Sigmoid colon (tissue), 7 donors: ENCODE data around the gene SMOC2. TPM values are rescaled to one million over a fixed set of nuclear protein-coding genes. Genes with fewer than 3 reads are reported as not detected.

ENCODE experiments used
- DNase-seq: peaks from one replicate; pipeline ENCODE4 v3.0.0-alpha.2; 2019
- H3K27ac ChIP-seq, 4 donors: fragments of 200-600 bp; sonication (generic); one replicate each; pipeline ENCODE4 v1.5.1; 2016 to 2019; ENCODE audit warnings: mild to moderate bottlenecking in 1 of 4
- H3K27me3 ChIP-seq, 3 donors: fragments of 200-600 bp; sonication (generic); one replicate each; pipeline ENCODE4 v1.5.1; 2019; ENCODE audit warnings: mild to moderate bottlenecking in 1 of 3
- H3K36me3 ChIP-seq, 4 donors: fragments of 200-600 bp; sonication (generic); one replicate each; pipeline ENCODE4 v1.5.1; 2016 to 2019
- H3K4me1 ChIP-seq, 4 donors: fragments of 200-600 bp; sonication (generic); one replicate each; pipeline ENCODE4 v1.5.1; 2017 to 2019
- H3K4me3 ChIP-seq, 4 donors: fragments of 200-600 bp; sonication (generic); one replicate each; pipeline ENCODE4 v1.5.1; 2017 to 2019; ENCODE audit warnings: mild to moderate bottlenecking in 2 of 4, moderate library complexity in 1 of 4
- H3K9me3 ChIP-seq, 4 donors: fragments of 200-600 bp in 3 of 4; sonication (generic) in 3 of 4; one replicate each; pipeline versions ENCODE4 v1.5.1 to v1.6.1; 2013 to 2019
- CTCF ChIP-seq, 4 experiments: fragments of 450-650 bp in 3 of 4; fragments of 200-600 bp in 1 of 4; IDR thresholded peaks; one replicate each; pipeline ENCODE4 v1.5.1; 2016 to 2019; ENCODE audit warnings: antibody characterized with exemption in 4 of 4, mild to moderate bottlenecking in 3 of 4, moderate library complexity in 2 of 4
- EP300 ChIP-seq, 4 donors: sonication (generic); formaldehyde crosslinking; IDR thresholded peaks; one replicate each; pipeline ENCODE4 v1.6.1; 2017; ENCODE audit warnings: antibody characterized with exemption in 4 of 4
- POLR2A ChIP-seq, 2 donors: fragments of 450-650 bp; IDR thresholded peaks; one replicate each; pipeline ENCODE4 v1.6.1; 2016; ENCODE audit warnings: antibody characterized with exemption in 2 of 2, mild to moderate bottlenecking in 2 of 2, moderate library complexity in 2 of 2
- POLR2AphosphoS5 ChIP-seq, 4 donors: sonication (generic); formaldehyde crosslinking; IDR thresholded peaks; one replicate each; pipeline ENCODE4 v1.6.1; 2017; ENCODE audit warnings: antibody characterized with exemption in 4 of 4
- WGBS, 2 donors: extraction: QIAGEN DNeasy Blood & Tissue Kit; methylation state at CpG; one replicate each; pipeline ENCODE4 v1.1.7; 2013; 5-methylcytosine and 5-hydroxymethylcytosine counted together
- intact Hi-C: fragments of 100-400 bp; cut with DNase I; formaldehyde crosslinking; loops from one replicate; pipeline ENCODE4 v1.15.1; 2023
- polyA plus RNA-seq, 3 donors: library from polyadenylated mRNA; stranded (reverse); fragments of 200-250 nt; gene quantifications; one replicate each; pipeline ENCODE4 v1.2.3, GENCODE V29; 2013
- total RNA-seq, 4 donors: library from RNA; depleted of rRNA; stranded (reverse); fragments of >200 nt; gene quantifications; one replicate each; pipeline ENCODE4 v1.1.0, GENCODE V29; 2016
- donor health status: healthy with polysubstance abuse.
- donor health status: Bipolar disorder and iron deficiency.
- donor health status: healthy.

SMOC2 gene
- total and polyA plus RNA-seq, 7 donors, result 4.2 to 130 (median 33.5) TPM

GRCh38 chr6:168684906-168685305, 243.9 kb downstream of the SMOC2 start:
- Histone ChIP-seq H3K36me3 (no peaks in the 10 kb centered on the region), H3K9me3 (no peaks in the 10 kb centered on the region), H3K4me3 (no peak overlapping the region), H3K27me3 (no peaks in the 10 kb centered on the region), H3K4me1 (no peaks in the 10 kb centered on the region), H3K27ac (no peak overlapping the region)
- intact Hi-C loops, result no loop called here
- DNase-seq, result no peak
- 86 to 94% methylated on average over 8 of the region's 8 CpGs for WGBS, 2 donors
- TF ChIP-seq POLR2A (IDR thresholded peaks at IDR 0.05) (no peak), POLR2AphosphoS5 (IDR thresholded peaks at IDR 0.05) (no peak), EP300 (IDR thresholded peaks at IDR 0.05) (no peak), CTCF (IDR thresholded peaks at IDR 0.05) (no peak)

GRCh38 chr6:168686029-168686738, 245.2 kb downstream of the SMOC2 start:
- Histone ChIP-seq H3K27me3 (no peaks in the 10 kb centered on the region), H3K27ac (no peak overlapping the region), H3K4me1 (no peaks in the 10 kb centered on the region), H3K36me3 (no peaks in the 10 kb centered on the region), H3K9me3 (no peaks in the 10 kb centered on the region), H3K4me3 (no peak overlapping the region)
- TF ChIP-seq POLR2A (IDR thresholded peaks at IDR 0.05) (no peak), POLR2AphosphoS5 (IDR thresholded peaks at IDR 0.05) (no peak), EP300 (IDR thresholded peaks at IDR 0.05) (no peak), CTCF (IDR thresholded peaks at IDR 0.05) (no peak)
- no peak for DNase-seq
- WGBS, 2 donors, result 81 to 84% methylated on average over 25 of the region's 25 CpGs
- intact Hi-C loops, result no loop called here

- Histone ChIP-seq H3K9me3 (no peaks in the 10 kb centered on the region), H3K27me3 (no peaks in the 10 kb centered on the region), H3K36me3 (no peaks in the 10 kb centered on the region), H3K27ac (no peak overlapping the region), H3K4me3 (no peak overlapping the region), H3K4me1 (no peaks in the 10 kb centered on the region)
- no peak for TF ChIP-seq CTCF (IDR thresholded peaks at IDR 0.05)
- no peak for TF ChIP-seq EP300 (IDR thresholded peaks at IDR 0.05)
- TF ChIP-seq POLR2AphosphoS5 (IDR thresholded peaks at IDR 0.05), result no peak
- TF ChIP-seq POLR2A (IDR thresholded peaks at IDR 0.05), result no peak
- intact Hi-C loops, result no loop called here
- WGBS, 2 donors, result 67 to 75% methylated on average over 14 of the region's 14 CpGs
- DNase-seq, result no peak
Observed at GRCh38 chr6:168686831-168687730, 246.1 kb downstream of the SMOC2 start.

- Histone ChIP-seq H3K27me3 (no peaks in the 10 kb centered on the region), H3K36me3 (no peaks in the 10 kb centered on the region), H3K4me1 (no peaks in the 10 kb centered on the region), H3K27ac (no peak overlapping the region), H3K4me3 (no peak overlapping the region), H3K9me3 (no peaks in the 10 kb centered on the region)
- TF ChIP-seq POLR2A (IDR thresholded peaks at IDR 0.05), result no peak
- TF ChIP-seq POLR2AphosphoS5 (IDR thresholded peaks at IDR 0.05), result no peak
- no peak for TF ChIP-seq EP300 (IDR thresholded peaks at IDR 0.05)
- TF ChIP-seq CTCF (IDR thresholded peaks at IDR 0.05), result no peak
- WGBS, 2 donors, result 17 to 68% methylated on average over 7 of the region's 7 CpGs
- intact Hi-C loops, result no loop called here
- no peak for DNase-seq
Observed at GRCh38 chr6:168690271-168690670, 249.3 kb downstream of the SMOC2 start.
